HCT116 (cell line): ENCODE results near the gene PPP3R1. TPM values are rescaled to one million over a fixed set of nuclear protein-coding genes. Genes with fewer than 3 reads are reported as not detected.

Experiments
- ATAC-seq: fragments of 200-7000 bp; cut with Tn5 transposase; 2 replicates; pipeline ENCODE4 v1.9.1; 2020; ENCODE audit warnings: mild to moderate bottlenecking, moderate library complexity
- BruUV-seq: library from RNA; stranded (reverse); fragments of 400-500 nt; replicated peaks from 2 replicates; lab custom pipeline; 2021; lab: Mats Ljungman, UMichigan
- CTCF ChIA-PET: fragments of 300-600 bp; sonication (Branson Sonifier 250); formaldehyde crosslinking; loops from one replicate; lab custom pipeline; 2021; ENCODE audit warnings: antibody characterized with exemption; lab: Charles Lee
- POLR2A ChIA-PET: fragments of 300-600, 350-600 bp; sonication (Branson Sonifier 250); formaldehyde crosslinking; loops from one replicate; lab custom pipeline; 2021; ENCODE audit warnings: antibody characterized with exemption; lab: Charles Lee
- RAD21 ChIA-PET, 2 experiments: fragments of 300-600 bp; sonication (Branson Sonifier 250); formaldehyde crosslinking; loops; one replicate each; lab custom pipeline; 2023; ENCODE audit warnings: low total read pairs in 2 of 2; ENCODE audit not compliant: uncharacterized antibody in 2 of 2, unreplicated experiment in 2 of 2, low non-redundant PET in 1 of 2; lab: Charles Lee
- DNase-seq: peaks from one replicate; pipeline ENCODE4 v3.0.0-alpha.2; 2010; ENCODE audit warnings: low read depth, low spot score
- H2AFZ ChIP-seq: fragments of 200-600 bp; shearing (Covaris generic), sonication (generic); 2 replicates; pipeline ENCODE4 v1.6.1; 2017; ENCODE audit warnings: low read depth, mixed run types, mixed read lengths, antibody characterized with exemption, low read length; ENCODE audit not compliant: poor library complexity, severe bottlenecking
- H3K27ac ChIP-seq: 2 replicates; pipeline ENCODE4 v1.5.1; 2012; ENCODE audit warnings: low read depth, low read length
- H3K27me3 ChIP-seq: fragments of 200-600 bp; sonication (generic); 2 replicates; pipeline ENCODE4 v1.6.1; 2016; ENCODE audit warnings: mixed run types, low read length, mixed read lengths; ENCODE audit not compliant: insufficient read depth
- H3K36me3 ChIP-seq, 2 experiments: fragments of 200-500 bp in 1 of 2; fragments of 200-600 bp in 1 of 2; sonication (Bioruptor generic) in 1 of 2; sonication (generic) in 1 of 2; 2 replicates each; pipeline versions ENCODE4 v1.5.1 to v1.6.1; 2014 to 2016; ENCODE audit warnings: low read length in 2 of 2, inconsistent platforms in 1 of 2, mixed read lengths in 1 of 2, mixed run types in 1 of 2; ENCODE audit not compliant: insufficient read depth in 2 of 2, control insufficient read depth in 1 of 2
- H3K4me1 ChIP-seq, 2 experiments: fragments of 200-600 bp in 1 of 2; sonication (generic) in 1 of 2; 2 replicates each; pipeline versions ENCODE4 v1.5.1 to v1.6.1; 2012 to 2017; ENCODE audit warnings: low read length in 2 of 2, inconsistent platforms in 1 of 2, mild to moderate bottlenecking in 1 of 2, mixed read lengths in 1 of 2, mixed run types in 1 of 2, moderate library complexity in 1 of 2; ENCODE audit not compliant: insufficient read depth in 2 of 2, control insufficient read depth in 1 of 2
- H3K4me2 ChIP-seq: fragments of 200-600 bp; sonication (generic); 2 replicates; pipeline ENCODE4 v1.6.1; 2017; ENCODE audit warnings: mixed run types, low read length, mixed read lengths
- H3K4me3 ChIP-seq, 2 experiments: fragments of 200-600 bp in 1 of 2; sonication (generic) in 1 of 2; replicated peaks in 1 of 2; 2 replicates each; pipeline ENCODE4 v1.5.1; 2011 to 2016; ENCODE audit warnings: low read length in 2 of 2, control low read depth in 1 of 2, low read depth in 1 of 2, mild to moderate bottlenecking in 1 of 2, mixed read lengths in 1 of 2, mixed run types in 1 of 2
- H3K79me2 ChIP-seq: fragments of 200-600 bp; sonication (generic); 2 replicates; pipeline ENCODE4 v1.6.1; 2017; ENCODE audit warnings: mild to moderate bottlenecking, mixed run types, low read length, moderate library complexity, mixed read lengths; ENCODE audit not compliant: insufficient read depth
- H3K9ac ChIP-seq: fragments of 200-600 bp; sonication (generic); 2 replicates; pipeline ENCODE4 v1.6.1; 2016; ENCODE audit warnings: low read length, mixed read lengths
- H3K9me2 ChIP-seq: fragments of 200-600 bp; sonication (generic), shearing (Covaris generic); 2 replicates; pipeline ENCODE4 v1.6.1; 2017; ENCODE audit warnings: mixed run types, mild to moderate bottlenecking, moderate library complexity; ENCODE audit not compliant: insufficient read depth
- H3K9me3 ChIP-seq, 2 experiments: fragments of 200-500 bp in 1 of 2; fragments of 200-600 bp in 1 of 2; sonication (Bioruptor generic) in 1 of 2; sonication (generic) in 1 of 2; 2 replicates each; pipeline ENCODE4 v1.6.1; 2014 to 2017; ENCODE audit warnings: low read length in 2 of 2, mixed read lengths in 2 of 2, inconsistent platforms in 1 of 2, low read depth in 1 of 2, mild to moderate bottlenecking in 1 of 2, mixed run types in 1 of 2, moderate library complexity in 1 of 2; ENCODE audit not compliant: control insufficient read depth in 1 of 2, insufficient read depth in 1 of 2
- H4K20me1 ChIP-seq: fragments of 200-600 bp; sonication (generic), shearing (Covaris generic); 2 replicates; pipeline ENCODE4 v1.6.1; 2017; ENCODE audit warnings: mixed run types, mild to moderate bottlenecking, moderate library complexity; ENCODE audit not compliant: insufficient read depth
- ELF1 ChIP-seq: IDR thresholded peaks from 2 replicates; pipeline ENCODE4 v1.6.1; 2012; ENCODE audit warnings: low read depth, borderline replicate concordance
- EZH2phosphoT487 ChIP-seq: fragments of 200-600 bp; IDR thresholded peaks from 2 replicates; pipeline ENCODE4 v1.6.1; 2018; ENCODE audit warnings: antibody characterized with exemption, borderline replicate concordance
- FOSL1 ChIP-seq: IDR thresholded peaks from 2 replicates; pipeline ENCODE4 v1.6.1; 2012; ENCODE audit warnings: low read depth
- POLR2A ChIP-seq: IDR thresholded peaks from 2 replicates; pipeline ENCODE4 v1.7.0; 2011; ENCODE audit warnings: borderline replicate concordance; ENCODE audit not compliant: insufficient read depth, insufficient read length; ENCODE audit errors: extremely low read depth
- POLR2AphosphoS5 ChIP-seq: IDR thresholded peaks from 2 replicates; pipeline ENCODE4 v1.6.1; 2011; ENCODE audit warnings: mild to moderate bottlenecking, low read depth, low read length, moderate library complexity
- SIN3A ChIP-seq: IDR thresholded peaks from 2 replicates; pipeline ENCODE4 v1.6.1; 2012; ENCODE audit warnings: low read depth
- ZFX ChIP-seq: fragments of 450-650 bp; IDR thresholded peaks from 2 replicates; pipeline ENCODE4 v1.6.1; 2017
- intact Hi-C: fragments of 100-400 bp; cut with micrococcal nuclease; formaldehyde crosslinking; loops from 2 replicates; pipeline ENCODE4 v1.10.0; 2022
- total RNA-seq: library from RNA; stranded (reverse); gene quantifications from one replicate; pipeline ENCODE4 v1.2.1, GENCODE V29; 2021; ENCODE audit not compliant: unreplicated experiment
- TF ChIP-seq, protein P1 (sequence below): IDR thresholded peaks from 2 replicates; pipeline ENCODE4 v1.6.1; 2012; ENCODE audit warnings: low read depth

The PPP3R1 gene
- total RNA-seq, 1 experiment from 2014 or later = 69.9 TPM

DNA sequence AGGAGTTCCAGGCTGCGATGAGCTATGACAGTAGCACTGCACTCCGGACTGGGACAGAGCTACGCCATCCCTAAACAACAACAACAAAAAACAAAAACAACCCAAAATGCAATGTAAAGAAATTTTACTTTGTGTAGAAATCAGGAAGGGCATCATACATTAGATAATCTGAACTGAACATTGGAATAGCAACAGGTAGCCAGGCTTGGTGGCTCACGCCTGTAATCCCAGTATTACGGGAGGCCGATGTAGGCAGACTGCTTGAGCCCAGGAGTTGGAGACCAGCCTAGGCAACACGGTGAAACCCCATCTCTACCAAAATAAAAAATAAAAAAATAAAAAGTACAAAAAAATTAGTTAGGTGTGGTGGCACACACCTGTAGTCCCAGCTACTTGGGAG is 96.7 kb downstream of the PPP3R1 start:
- Histone ChIP-seq H3K9me2 (no peaks in the 10 kb centered on the region), H3K4me1 (peaks cover 3 to 13% of the 10 kb centered on the region in 2 experiments; a peak in 3 of 4 replicates), H4K20me1 (no peaks in the 10 kb centered on the region; the same call in 1 of the 2 replicates), H3K4me2 (peak overlapping the region; percentile 87; the same call in 1 of the 2 replicates), H3K9me3 (no peaks in the 10 kb centered on the region), H3K27me3 (no peaks in the 10 kb centered on the region), H2AFZ (no peak overlapping the region), H3K79me2 (peaks cover 49% of the 10 kb centered on the region)
- intact Hi-C loops = loop anchor here (2.0 kb wide), 1 partner anchor 97 kb away; the partner anchor contains the start of gene PPP3R1
- POLR2A ChIA-PET = no interaction called here
- no TSS peak for BruUV-seq
- RAD21 ChIA-PET = no interaction called here
- DNase-seq = no peak
- TF ChIP-seq POLR2AphosphoS5 (no peak), ZFX (no peak), SIN3A (no peak), POLR2A (no peak), FOSL1 (no peak), ELF1 (no peak)
- TF ChIP-seq, all 23 proteins: peak for 0
- CTCF ChIA-PET = no interaction called here
- H3K4me3 ChIP-seq = peak overlapping the region in 1 of 2 experiments; percentile 92; a peak in 1 of 4 replicates
- H3K9ac ChIP-seq = no peak overlapping the region
- H3K27ac ChIP-seq = no peak overlapping the region
- ATAC-seq = no peak
- H3K36me3 ChIP-seq = peaks cover 3 to 6% of the 10 kb centered on the region in 2 experiments; a peak in 3 of 4 replicates

DNA sequence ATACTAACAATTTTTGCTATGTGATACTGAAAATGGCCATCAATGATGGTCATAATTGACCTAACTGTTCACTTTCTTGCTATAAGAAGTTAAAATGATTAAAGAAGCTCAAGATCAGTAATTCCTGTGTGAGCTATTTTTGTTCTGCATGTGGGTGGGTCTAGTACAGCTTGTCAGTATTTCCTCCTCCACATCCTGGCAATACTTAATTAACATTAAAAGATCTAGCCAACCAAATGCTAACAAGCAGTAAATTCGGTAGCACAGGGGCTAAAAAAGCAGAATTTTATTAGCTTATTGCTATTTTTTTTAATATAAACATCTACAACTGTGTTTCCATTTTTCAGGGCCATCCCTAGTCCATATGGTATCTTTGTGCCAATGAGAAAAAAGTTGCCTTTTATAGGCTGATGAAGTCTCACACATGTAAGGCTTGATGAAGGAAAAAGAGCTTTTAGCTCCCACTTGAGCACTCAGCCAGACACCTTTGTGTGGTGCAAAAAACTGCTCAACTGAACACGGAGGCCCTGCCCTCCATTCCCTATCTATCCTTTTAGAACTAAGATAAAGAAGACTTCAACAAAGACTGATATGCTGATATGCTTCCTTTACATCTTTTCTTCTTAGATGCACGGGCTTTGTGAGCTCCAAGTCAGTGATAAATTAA is 99.5 kb downstream of the PPP3R1 start:
- ChIA-PET CTCF (no interaction called here), POLR2A (no interaction called here), RAD21 (no interaction called here)
- H2AFZ ChIP-seq = no peak overlapping the region
- peaks cover 22% of the 10 kb centered on the region for H3K79me2 ChIP-seq
- no peaks in the 10 kb centered on the region for H3K9me2 ChIP-seq
- H4K20me1 ChIP-seq = no peaks in the 10 kb centered on the region
- no peaks in the 10 kb centered on the region for H3K9me3 ChIP-seq
- DNase-seq (no peak), ATAC-seq (no peak)
- intact Hi-C loops = no loop called here
- peaks cover 0 to 7% of the 10 kb centered on the region in 2 experiments; a peak in 2 of 4 replicates for H3K4me1 ChIP-seq
- no TSS peak for BruUV-seq
- H3K27ac ChIP-seq = no peak overlapping the region
- no peaks in the 10 kb centered on the region for H3K36me3 ChIP-seq
- no peak for TF ChIP-seq SIN3A
- TF ChIP-seq EZH2phosphoT487 = no peak
- TF ChIP-seq, protein P1, sequence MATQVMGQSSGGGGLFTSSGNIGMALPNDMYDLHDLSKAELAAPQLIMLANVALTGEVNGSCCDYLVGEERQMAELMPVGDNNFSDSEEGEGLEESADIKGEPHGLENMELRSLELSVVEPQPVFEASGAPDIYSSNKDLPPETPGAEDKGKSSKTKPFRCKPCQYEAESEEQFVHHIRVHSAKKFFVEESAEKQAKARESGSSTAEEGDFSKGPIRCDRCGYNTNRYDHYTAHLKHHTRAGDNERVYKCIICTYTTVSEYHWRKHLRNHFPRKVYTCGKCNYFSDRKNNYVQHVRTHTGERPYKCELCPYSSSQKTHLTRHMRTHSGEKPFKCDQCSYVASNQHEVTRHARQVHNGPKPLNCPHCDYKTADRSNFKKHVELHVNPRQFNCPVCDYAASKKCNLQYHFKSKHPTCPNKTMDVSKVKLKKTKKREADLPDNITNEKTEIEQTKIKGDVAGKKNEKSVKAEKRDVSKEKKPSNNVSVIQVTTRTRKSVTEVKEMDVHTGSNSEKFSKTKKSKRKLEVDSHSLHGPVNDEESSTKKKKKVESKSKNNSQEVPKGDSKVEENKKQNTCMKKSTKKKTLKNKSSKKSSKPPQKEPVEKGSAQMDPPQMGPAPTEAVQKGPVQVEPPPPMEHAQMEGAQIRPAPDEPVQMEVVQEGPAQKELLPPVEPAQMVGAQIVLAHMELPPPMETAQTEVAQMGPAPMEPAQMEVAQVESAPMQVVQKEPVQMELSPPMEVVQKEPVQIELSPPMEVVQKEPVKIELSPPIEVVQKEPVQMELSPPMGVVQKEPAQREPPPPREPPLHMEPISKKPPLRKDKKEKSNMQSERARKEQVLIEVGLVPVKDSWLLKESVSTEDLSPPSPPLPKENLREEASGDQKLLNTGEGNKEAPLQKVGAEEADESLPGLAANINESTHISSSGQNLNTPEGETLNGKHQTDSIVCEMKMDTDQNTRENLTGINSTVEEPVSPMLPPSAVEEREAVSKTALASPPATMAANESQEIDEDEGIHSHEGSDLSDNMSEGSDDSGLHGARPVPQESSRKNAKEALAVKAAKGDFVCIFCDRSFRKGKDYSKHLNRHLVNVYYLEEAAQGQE = no peak
- H3K27me3 ChIP-seq = no peaks in the 10 kb centered on the region
- H3K9ac ChIP-seq = no peak overlapping the region
- H3K4me2 ChIP-seq = no peak overlapping the region
- no peak overlapping the region for H3K4me3 ChIP-seq
